Measurements from ENCODE around the gene FAM120B. TPM values are rescaled to one million over a fixed set of nuclear protein-coding genes. Genes with fewer than 3 reads are reported as not detected.

FAM120B gene
- total RNA-seq, 1 experiment from 2014 or later = 15.2 TPM

- H3K27me3 Mint-ChIP-seq (ENCODE audit: low read depth) = no peaks in the 10 kb centered on the region
- ChIA-PET CTCF (interaction anchor here (0.6 kb wide), 1 partner anchor 75 kb away, joined by 3 read pairs; no protein-coding TSS in a partner anchor), POLR2A (no interaction called here)
- H3K4me1 Mint-ChIP-seq = no peaks in the 10 kb centered on the region
- no peak overlapping the region for H3K27ac Mint-ChIP-seq
- no peak for DNase-seq (ENCODE audit: low spot score)
- H3K4me3 Mint-ChIP-seq = no peak overlapping the region
- H3K36me3 Mint-ChIP-seq = no peaks in the 10 kb centered on the region
- ATAC-seq = no peak
- no peak for TF ChIP-seq TEAD4 (CRISPR knock-in tag; IDR thresholded peaks at IDR 0.05)
- no peak for TF ChIP-seq MYBL2 (CRISPR knock-in tag; IDR thresholded peaks at IDR 0.05)
- no peak for TF ChIP-seq JAZF1 (CRISPR knock-in tag; IDR thresholded peaks at IDR 0.05)
- TF ChIP-seq CBFB (CRISPR knock-in tag; IDR thresholded peaks at IDR 0.05; ENCODE audit: low read depth) = no peak
- TF ChIP-seq PRRX2 (CRISPR knock-in tag; IDR thresholded peaks at IDR 0.05) = no peak
- TF ChIP-seq ZMAT4 (CRISPR knock-in tag; IDR thresholded peaks at IDR 0.05) = no peak
- TF ChIP-seq JUN (CRISPR knock-in tag; IDR thresholded peaks at IDR 0.05) = no peak
- H3K9me3 Mint-ChIP-seq = peaks cover 3% of the 10 kb centered on the region; the same call in 1 of the 2 replicates
Observed at GRCh38 chr6:170258407-170258806, 48.2 kb upstream of the FAM120B start.

- Mint-ChIP-seq H3K4me3 (no peak overlapping the region), H3K4me1 (no peaks in the 10 kb centered on the region), H3K36me3 (no peaks in the 10 kb centered on the region), H3K27ac (no peak overlapping the region), H3K27me3 (ENCODE audit: low read depth) (no peaks in the 10 kb centered on the region), H3K9me3 (peaks cover 3% of the 10 kb centered on the region; the same call in 1 of the 2 replicates)
- POLR2A ChIA-PET = no interaction called here
- no peak for DNase-seq (ENCODE audit: low spot score)
- CTCF ChIA-PET = interaction anchor here (0.6 kb wide), 1 partner anchor 74 kb away, joined by 3 read pairs; no protein-coding TSS in a partner anchor
- TF ChIP-seq TEAD1 (CRISPR knock-in tag; IDR thresholded peaks at IDR 0.05) = no peak
- no peak for TF ChIP-seq ZSCAN18 (CRISPR knock-in tag; IDR thresholded peaks at IDR 0.05)
- TF ChIP-seq ZNF512 (CRISPR knock-in tag; IDR thresholded peaks at IDR 0.05; ENCODE audit: borderline replicate concordance) = no peak
- TF ChIP-seq E2F4 (CRISPR knock-in tag; IDR thresholded peaks at IDR 0.05; ENCODE audit: borderline replicate concordance, low read depth) = no peak
- TF ChIP-seq ZBTB21 (CRISPR knock-in tag; IDR thresholded peaks at IDR 0.05; ENCODE audit: borderline replicate concordance) = no peak
- no peak for TF ChIP-seq ZMAT4 (CRISPR knock-in tag; IDR thresholded peaks at IDR 0.05)
- TF ChIP-seq ZNF138 (CRISPR knock-in tag; conservative IDR thresholded peaks at IDR 0.05) = no peak
- no peak for TF ChIP-seq ZNF416 (CRISPR knock-in tag; IDR thresholded peaks at IDR 0.05)
- TF ChIP-seq ATF2 (CRISPR knock-in tag; IDR thresholded peaks at IDR 0.05; ENCODE audit: borderline replicate concordance, low read depth) = no peak
- TF ChIP-seq ZBTB43 (CRISPR knock-in tag; IDR thresholded peaks at IDR 0.05) = no peak
- no peak for TF ChIP-seq RORB (CRISPR knock-in tag; IDR thresholded peaks at IDR 0.05)
- no peak for TF ChIP-seq ELF4 (CRISPR knock-in tag; IDR thresholded peaks at IDR 0.05; ENCODE audit: low read depth)
- TF ChIP-seq IRF1 (CRISPR knock-in tag; IDR thresholded peaks at IDR 0.05) = no peak
- no peak for TF ChIP-seq TP53 (CRISPR knock-in tag; IDR thresholded peaks at IDR 0.05)
- no peak for TF ChIP-seq FOXK1 (CRISPR knock-in tag; IDR thresholded peaks at IDR 0.05)
- TF ChIP-seq EMX1 (CRISPR knock-in tag; IDR thresholded peaks at IDR 0.05) = no peak
- no peak for TF ChIP-seq ZNF317 (CRISPR knock-in tag; IDR thresholded peaks at IDR 0.05; ENCODE audit: borderline replicate concordance, low read depth)
- ATAC-seq = no peak
Observed at GRCh38 chr6:170259278-170259677, 47.3 kb upstream of the FAM120B start.

Measured in WTC11 (cell line).